ENCODE results near the gene COPE. TPM values are rescaled to one million over a fixed set of nuclear protein-coding genes. Genes with fewer than 3 reads are reported as not detected.
"Not testable (repeated sequence)": the region's sequence is repeated elsewhere in the genome, so short reads cannot be mapped to it uniquely, and the experiment has no call there.

The COPE gene
- total RNA-seq, 4 donors from 2014 or later = 205 to 257 (median 224) TPM

GRCh38 chr19:18960370-18960769 lies 41.2 kb upstream of the COPE start:
- Histone ChIP-seq H3K9me3 (no peaks in the 10 kb centered on the region), H3K4me1 (no peaks in the 10 kb centered on the region), H3K27me3 (no peaks in the 10 kb centered on the region), H3K36me3 (no peaks in the 10 kb centered on the region), H3K27ac (no peak overlapping the region), H3K4me3 (no peak overlapping the region)
- no peak for DNase-seq
- no peak for TF ChIP-seq POLR2A (IDR thresholded peaks at IDR 0.05)
- TF ChIP-seq CTCF (IDR thresholded peaks at IDR 0.05) = no peak

GRCh38 chr19:18955042-18955441 lies 35.9 kb upstream of the COPE start:
- H3K27me3 ChIP-seq = no peaks in the 10 kb centered on the region
- no peak overlapping the region for H3K4me3 ChIP-seq
- no peaks in the 10 kb centered on the region for H3K36me3 ChIP-seq
- no peaks in the 10 kb centered on the region for H3K4me1 ChIP-seq
- H3K27ac ChIP-seq = no peak overlapping the region
- no peak for TF ChIP-seq CTCF (IDR thresholded peaks at IDR 0.05)
- no peak for TF ChIP-seq POLR2A (IDR thresholded peaks at IDR 0.05)
- no peak for DNase-seq
- H3K9me3 ChIP-seq = no peaks in the 10 kb centered on the region

- no peak for DNase-seq
- no peaks in the 10 kb centered on the region for H3K36me3 ChIP-seq
- H3K27me3 ChIP-seq = no peaks in the 10 kb centered on the region
- no peak overlapping the region for H3K27ac ChIP-seq
- TF ChIP-seq POLR2A (IDR thresholded peaks at IDR 0.05) = no peak
- no peak overlapping the region for H3K4me3 ChIP-seq
- H3K4me1 ChIP-seq = no peaks in the 10 kb centered on the region
- no peaks in the 10 kb centered on the region for H3K9me3 ChIP-seq
These were observed 34.9 kb upstream of the COPE start for GRCh38 chr19:18954094-18954493.

GRCh38 chr19:18952364-18953003 lies 33.3 kb upstream of the COPE start:
- DNase-seq, H3K27ac ChIP-seq, H3K9me3 ChIP-seq, H3K4me1 ChIP-seq, H3K4me3 ChIP-seq, H3K27me3 ChIP-seq, H3K36me3 ChIP-seq: not testable (repeated sequence)

- Histone ChIP-seq H3K4me3 (no peak overlapping the region), H3K36me3 (no peaks in the 10 kb centered on the region), H3K27me3 (no peaks in the 10 kb centered on the region), H3K4me1 (no peaks in the 10 kb centered on the region), H3K27ac (no peak overlapping the region), H3K9me3 (no peaks in the 10 kb centered on the region)
- DNase-seq = no peak
- TF ChIP-seq POLR2A (IDR thresholded peaks at IDR 0.05) = no peak
- TF ChIP-seq CTCF (IDR thresholded peaks at IDR 0.05) = no peak
These were observed 32.6 kb upstream of the COPE start for GRCh38 chr19:18951721-18952281.

GRCh38 chr19:18949858-18950257 lies 30.7 kb upstream of the COPE start:
- Histone ChIP-seq H3K27ac (no peak overlapping the region), H3K4me1 (no peaks in the 10 kb centered on the region), H3K4me3 (no peak overlapping the region), H3K9me3 (no peaks in the 10 kb centered on the region), H3K27me3 (no peaks in the 10 kb centered on the region), H3K36me3 (no peaks in the 10 kb centered on the region)
- TF ChIP-seq CTCF (IDR thresholded peaks at IDR 0.05) = no peak
- TF ChIP-seq POLR2A (IDR thresholded peaks at IDR 0.05) = no peak
- DNase-seq = no peak

GRCh38 chr19:18948976-18949356 lies 29.8 kb upstream of the COPE start:
- Histone ChIP-seq H3K27me3 (no peaks in the 10 kb centered on the region), H3K27ac (no peak overlapping the region), H3K4me3 (no peak overlapping the region), H3K36me3 (no peaks in the 10 kb centered on the region), H3K4me1 (no peaks in the 10 kb centered on the region), H3K9me3 (no peaks in the 10 kb centered on the region)
- no peak for TF ChIP-seq CTCF (IDR thresholded peaks at IDR 0.05)
- no peak for TF ChIP-seq POLR2A (IDR thresholded peaks at IDR 0.05)
- DNase-seq = no peak
